Pancreas (tissue), 10 donors: ENCODE data around the gene ANTXR1. TPM values are rescaled to one million over a fixed set of nuclear protein-coding genes. Genes with fewer than 3 reads are reported as not detected.
A peak's percentile ranks its signal among the peaks of the same experiment; 100 is the strongest.

Source experiments
- ATAC-seq, 4 donors: fragments of 200-7000 bp; cut with Tn5 transposase; one replicate each; pipeline versions ENCODE4 v1.8.0 to v1.9.1; 2020; ENCODE audit warnings: mild to moderate bottlenecking in 4 of 4, moderate library complexity in 4 of 4
- DNase-seq, 6 donors: peaks; one replicate each; pipeline ENCODE4 v3.0.0-alpha.2; 2020
- FAIRE-seq: peaks from 2 replicates; lab custom pipeline; 2012; peaks lifted over from hg19 to GRCh38; lab: Jason Lieb, UNC
- H3K27ac ChIP-seq, 4 donors: fragments of 200-600 bp; sonication (generic); 1 replicate in 3 of 4; 2 replicates in 1 of 4; pipeline versions ENCODE4 v1.5.0 to v1.8.0; 2020
- H3K27me3 ChIP-seq, 4 donors: fragments of 200-600 bp; one replicate each; pipeline ENCODE4 v1.8.0; 2021
- H3K36me3 ChIP-seq, 3 donors: fragments of 200-600 bp; sonication (generic) in 1 of 3; one replicate each; pipeline versions ENCODE4 v1.5.0 to v1.8.0; 2020 to 2021
- H3K4me1 ChIP-seq, 3 donors: fragments of 200-600 bp; one replicate each; pipeline ENCODE4 v1.8.0; 2021
- H3K4me3 ChIP-seq, 4 donors: fragments of 200-600 bp; sonication (generic) in 2 of 4; one replicate each; pipeline versions ENCODE4 v1.5.0 to v1.8.0; 2020 to 2021
- H3K9me3 ChIP-seq, 4 donors: fragments of 200-600 bp; one replicate each; pipeline ENCODE4 v1.8.0; 2021
- CTCF ChIP-seq, 4 donors: fragments of 200-600 bp; sonication (generic) in 3 of 4; IDR thresholded peaks; one replicate each; pipeline versions ENCODE4 v1.5.0 to v1.8.0; 2021; ENCODE audit warnings: antibody characterized with exemption in 4 of 4
- WGBS, 2 donors: extraction: QIAGEN DNeasy Blood & Tissue Kit; methylation state at CpG; one replicate each; pipeline ENCODE4 v1.1.7; 2013; 5-methylcytosine and 5-hydroxymethylcytosine counted together
- intact Hi-C, 3 donors: fragments of 100-400 bp; cut with DNase I; formaldehyde crosslinking; loops; one replicate each; pipeline versions ENCODE4 v1.11.1 to v1.14.2; 2022
- polyA plus RNA-seq, 2 donors: library from polyadenylated mRNA; stranded (reverse); fragments of 200-250 nt; gene quantifications; one replicate each; pipeline ENCODE4 v1.2.3, GENCODE V29; 2013
- total RNA-seq, 6 donors: library from RNA; stranded (reverse); fragmentation: NEBNext Ultra II Directional in 4 of 6; extraction: Animal tissue kit (Norgen Biotek cat#: 25700) in 4 of 6; gene quantifications; one replicate each; pipeline versions ENCODE4 v1.2.1 to v1.2.4, GENCODE V29; 2021 to 2023
- donor health status: healthy with polysubstance abuse.
- donor health status: DM: no; HTN: no; CAD: no; lungs with moderate emphysema.
- donor health status: DM: no; HTN: no; CAD: no.
- donor health status: control.
- donor health status: control.
- donor health status: Bipolar disorder and iron deficiency.
- donor health status: DM: yes; HTN: yes; CAD: no.
- donor health status: DM: no; HTN: no; CAD: no.
- donor health status: DM: no; HTN: no; CAD: no.
- donor health status: DM: yes; HTN: yes; CAD: no.

ANTXR1 gene
- total and polyA plus RNA-seq, 8 donors: 1.7 to 23.4 (median 2.5) TPM

- Histone ChIP-seq H3K27ac (no peak overlapping the region), H3K27me3 (no peaks in the 10 kb centered on the region), H3K4me1 (no peaks in the 10 kb centered on the region), H3K4me3 (no peak overlapping the region), H3K36me3 (no peaks in the 10 kb centered on the region), H3K9me3 (no peaks in the 10 kb centered on the region)
- intact Hi-C loops: no loop called here
- DNase-seq: no peak
- no peak for ATAC-seq
- no peak for TF ChIP-seq CTCF (IDR thresholded peaks at IDR 0.05)
- 28 to 31% methylated on average over 5 of the region's 5 CpGs for WGBS, 2 donors
- FAIRE-seq: no peak
Measured at GRCh38 chr2:68989035-68989434, 23.9 kb upstream of the ANTXR1 start.

GRCh38 chr2:68992341-68992740 is 20.6 kb upstream of the ANTXR1 start:
- H3K4me3 ChIP-seq: no peak overlapping the region
- FAIRE-seq: no peak

GRCh38 chr2:68992933-68993332 is 20.0 kb upstream of the ANTXR1 start:
- Histone ChIP-seq H3K36me3 (no peaks in the 10 kb centered on the region), H3K4me3 (no peak overlapping the region), H3K9me3 (no peaks in the 10 kb centered on the region), H3K27me3 (no peaks in the 10 kb centered on the region), H3K27ac (no peak overlapping the region), H3K4me1 (no peaks in the 10 kb centered on the region)
- intact Hi-C loops: no loop called here
- FAIRE-seq (no peak), DNase-seq (no peak), ATAC-seq (no peak)
- 68 to 73% methylated on average over 3 of the region's 3 CpGs for WGBS, 2 donors
- TF ChIP-seq CTCF (IDR thresholded peaks at IDR 0.05): no peak

More at GRCh38 chr2:68992341-68992740, 20.6 kb upstream of the ANTXR1 start:
- DNase-seq (no peak), ATAC-seq (no peak)
- Histone ChIP-seq H3K4me1 (no peaks in the 10 kb centered on the region), H3K9me3 (no peaks in the 10 kb centered on the region), H3K27ac (no peak overlapping the region), H3K27me3 (no peaks in the 10 kb centered on the region), H3K36me3 (no peaks in the 10 kb centered on the region)
- no peak for TF ChIP-seq CTCF (IDR thresholded peaks at IDR 0.05)
- intact Hi-C loops: no loop called here
- WGBS, 2 donors: 79 to 88% methylated on average over 5 of the region's 5 CpGs

- no peak overlapping the region for H3K4me3 ChIP-seq
- WGBS, 2 donors: 73 to 78% methylated on average over 7 of the region's 7 CpGs
- no peaks in the 10 kb centered on the region for H3K4me1 ChIP-seq
- H3K36me3 ChIP-seq: no peaks in the 10 kb centered on the region
- intact Hi-C loops: no loop called here
- no peak overlapping the region for H3K27ac ChIP-seq
- H3K9me3 ChIP-seq: no peaks in the 10 kb centered on the region
- FAIRE-seq (no peak), ATAC-seq (no peak), DNase-seq (no peak)
- TF ChIP-seq CTCF (IDR thresholded peaks at IDR 0.05): no peak
- H3K27me3 ChIP-seq: no peaks in the 10 kb centered on the region
Measured at GRCh38 chr2:68993660-68994059, 19.3 kb upstream of the ANTXR1 start.

- Histone ChIP-seq H3K27ac (no peak overlapping the region), H3K27me3 (no peaks in the 10 kb centered on the region), H3K9me3 (no peaks in the 10 kb centered on the region), H3K36me3 (no peaks in the 10 kb centered on the region), H3K4me3 (no peak overlapping the region), H3K4me1 (no peaks in the 10 kb centered on the region)
- TF ChIP-seq CTCF (IDR thresholded peaks at IDR 0.05): no peak
- intact Hi-C loops: no loop called here
- ATAC-seq (peak in 1 of 4 donors; percentile 52), FAIRE-seq (no peak), DNase-seq (no peak)
- 70 to 82% methylated on average over 4 of the region's 4 CpGs for WGBS, 2 donors
Measured at GRCh38 chr2:68994864-68995263, 18.1 kb upstream of the ANTXR1 start.
